Fibroblast of lung (primary cell): Measurements from ENCODE around the gene UBQLN3.

Experiments
- CTCF ChIP-seq, 2 donors: IDR thresholded peaks in 1 of 2; conservative IDR thresholded peaks in 1 of 2; 1 replicate in 1 of 2; 2 replicates in 1 of 2; pipeline ENCODE4 v1.5.1; 2011 to 2012; ENCODE audit warnings: low read length in 2 of 2, control low read depth in 1 of 2, inconsistent platforms in 1 of 2, low read depth in 1 of 2, mild to moderate bottlenecking in 1 of 2
- EZH2 ChIP-seq: IDR thresholded peaks from 2 replicates; pipeline ENCODE4 v1.5.1; 2012; ENCODE audit warnings: low read length, control low read depth, mild to moderate bottlenecking; ENCODE audit errors: missing control alignments

DNA sequence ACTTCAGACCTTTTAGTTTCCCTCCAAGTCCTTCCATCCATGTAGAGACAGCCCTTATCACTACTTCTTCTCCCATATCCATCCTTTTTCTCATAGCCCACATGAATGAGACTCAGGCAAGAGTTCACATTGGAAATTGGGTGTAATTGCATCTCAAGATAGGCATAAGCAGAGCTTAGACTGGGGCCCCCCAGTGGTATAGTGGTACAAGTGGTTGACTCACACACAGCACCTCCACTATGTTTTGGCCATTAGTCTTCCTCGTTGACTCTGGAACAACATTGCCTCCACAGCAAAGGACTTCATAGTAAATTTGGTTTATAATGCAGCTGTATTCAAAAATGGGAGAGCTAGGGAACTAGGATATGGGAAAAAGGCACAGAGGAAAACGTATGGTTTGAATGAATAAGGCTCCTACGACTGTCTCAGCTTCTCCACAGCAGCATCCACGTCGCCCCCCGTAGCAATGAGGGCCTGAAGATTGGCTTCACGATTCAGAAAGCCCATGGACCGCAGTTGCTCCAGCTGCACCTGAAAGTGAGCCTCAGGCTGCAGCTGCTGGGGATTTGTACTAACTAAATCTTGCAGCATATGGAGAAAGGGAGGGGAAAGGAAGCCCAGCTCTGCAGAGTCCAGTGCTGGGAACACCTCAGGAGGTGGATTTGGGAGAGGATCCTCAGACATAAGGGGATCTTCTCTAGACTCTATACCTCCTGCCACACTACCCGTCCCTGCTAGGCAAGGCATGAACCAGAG lies 2.4 kb downstream of the UBQLN3 start:
- no peak for TF ChIP-seq CTCF (conservative IDR thresholded peaks at IDR 0.05 in 1 of 2, IDR thresholded peaks at IDR 0.05 in 1 of 2; ENCODE audit: low read depth in 1 of 2, low read length in 2 of 2)
- TF ChIP-seq EZH2 = no peak
